ENCODE measurements around the gene SNX13.
"Not testable (repeated sequence)": the region's sequence is repeated elsewhere in the genome, so short reads cannot be mapped to it uniquely, and the experiment has no call there.

SNX13 gene

DNA sequence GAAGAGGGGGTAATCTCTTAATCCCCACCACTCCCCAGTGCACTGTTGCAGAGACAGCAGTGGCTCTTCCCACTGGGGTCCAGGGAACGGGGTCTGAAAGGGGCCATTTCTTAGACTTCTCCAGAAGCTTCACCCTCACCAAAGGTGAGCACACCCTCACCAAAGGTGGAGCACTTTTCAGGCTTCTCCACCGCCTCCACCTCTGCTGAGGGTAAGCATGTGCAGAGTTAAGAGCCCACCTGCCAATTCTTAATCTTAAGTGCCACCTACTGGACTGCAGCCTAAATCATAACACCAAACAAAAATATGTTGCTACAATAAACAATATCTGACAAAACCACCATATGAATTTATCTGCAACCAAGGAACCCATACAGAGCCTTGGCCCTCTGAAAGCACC lies 27.0 kb downstream of the SNX13 start:
- no peak for DNase-seq (ENCODE audit: low read depth in 2 of 2)

DNA sequence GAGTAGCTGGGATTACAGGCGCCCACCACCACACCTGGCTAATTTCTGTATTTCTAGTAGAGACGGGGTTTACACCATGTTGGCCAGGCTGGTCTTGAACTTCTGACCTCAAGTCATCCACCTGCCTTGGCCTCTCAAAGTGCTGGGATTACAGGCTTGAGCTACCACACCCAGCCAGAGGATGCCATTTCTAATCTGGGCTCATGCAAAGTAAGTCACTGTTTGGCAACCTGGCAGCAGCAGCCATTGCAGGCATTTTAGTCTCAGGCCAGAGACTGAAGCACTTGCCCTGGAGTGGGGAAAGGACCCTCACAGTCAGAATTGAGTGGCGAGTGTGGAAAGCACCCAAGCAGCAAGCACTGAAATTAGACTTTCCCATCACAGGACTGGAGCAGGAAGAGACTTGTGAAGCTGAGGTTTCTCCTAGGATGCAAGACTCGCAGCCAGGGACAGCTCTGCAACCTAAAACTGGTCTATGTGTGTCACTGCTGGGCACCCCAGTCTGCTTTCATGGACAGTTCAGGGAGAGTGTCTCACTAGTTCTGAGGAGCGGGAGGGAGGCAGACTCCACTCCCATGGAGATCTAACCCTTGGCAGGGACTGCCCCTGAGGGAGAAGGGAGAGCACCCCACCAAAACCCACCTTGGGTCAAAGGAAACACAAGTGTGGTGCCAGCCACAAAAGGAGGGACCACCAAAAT lies 27.6 kb downstream of the SNX13 start:
- DNase-seq (ENCODE audit: low read depth in 2 of 2) = no peak

DNA sequence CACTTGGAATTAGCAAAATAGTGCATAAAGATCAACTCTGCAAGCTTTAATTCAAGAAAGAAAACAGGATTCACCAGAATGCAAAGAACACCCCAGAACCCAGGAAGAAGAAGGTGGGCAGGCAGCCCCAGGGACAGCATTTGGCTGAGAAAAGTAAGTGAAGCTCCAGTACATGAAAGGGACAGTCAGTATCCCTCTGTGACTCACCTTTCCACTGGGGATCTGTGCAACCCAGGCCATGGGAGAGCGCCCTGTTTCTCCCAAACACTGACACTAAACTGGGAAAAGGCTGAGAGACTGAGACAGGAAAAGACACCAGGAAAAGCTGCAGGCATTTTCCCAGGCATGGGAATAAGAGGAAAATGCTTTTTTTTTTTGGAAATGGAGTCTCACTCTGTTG lies 28.2 kb downstream of the SNX13 start:
- DNase-seq (ENCODE audit: low read depth in 2 of 2) = no peak

DNA sequence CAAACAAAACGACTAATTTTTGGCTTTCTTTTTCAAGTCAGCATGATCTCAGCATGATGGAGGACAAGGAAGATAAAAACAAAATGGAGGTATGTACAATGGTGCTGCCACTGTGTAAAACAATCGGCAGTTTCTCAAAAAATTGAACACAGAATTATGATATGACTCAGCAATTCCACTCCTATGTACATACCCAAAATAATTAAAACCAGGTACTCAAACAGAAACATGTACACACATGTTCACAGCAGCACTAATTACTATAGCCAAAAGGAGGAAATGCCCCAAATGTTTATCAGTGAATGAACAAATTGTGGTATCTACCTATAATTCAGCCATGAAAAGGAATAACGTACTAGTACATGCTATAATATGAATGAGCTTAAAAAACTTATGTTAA lies 29.9 kb downstream of the SNX13 start:
- no peak for DNase-seq (ENCODE audit: low read depth in 2 of 2)

DNA sequence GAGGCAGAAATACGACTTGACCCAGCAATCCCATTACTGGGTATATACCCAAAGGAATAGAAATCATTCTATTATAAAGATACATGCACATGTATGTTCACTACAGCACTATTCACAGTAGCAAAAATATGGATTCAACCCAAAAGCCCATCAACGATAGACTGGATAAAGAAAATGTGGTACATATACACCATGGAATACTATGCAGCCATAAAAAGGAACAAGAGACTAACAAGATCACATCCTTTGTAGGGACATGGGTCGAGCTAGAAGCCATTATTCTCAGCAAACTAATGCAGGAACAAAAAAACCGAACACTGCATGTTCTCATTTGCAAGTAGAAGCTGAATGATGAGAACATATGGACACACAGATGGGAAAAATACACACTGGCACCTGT lies 31.0 kb downstream of the SNX13 start:
- not testable (repeated sequence) for DNase-seq (ENCODE audit: low read depth in 2 of 2)

DNA sequence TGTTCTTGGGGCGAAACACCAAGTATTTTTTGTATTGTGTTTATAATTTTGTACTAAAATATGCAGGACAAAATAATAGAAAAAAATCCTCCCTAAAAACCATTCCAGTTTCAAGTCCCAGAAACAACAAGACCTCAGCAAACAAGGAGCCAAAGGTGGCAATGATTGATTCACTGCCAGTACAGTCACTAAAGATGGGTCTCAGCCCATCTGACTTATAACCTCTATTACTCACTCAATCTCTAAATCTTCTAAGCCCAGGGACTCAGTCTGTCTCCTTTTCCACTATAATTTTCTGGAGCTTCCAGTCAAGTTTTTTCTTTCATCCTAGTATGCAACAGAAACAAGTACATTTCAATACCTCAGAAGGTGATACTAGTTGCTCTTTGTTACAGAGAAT lies 33.3 kb downstream of the SNX13 start:
- DNase-seq (ENCODE audit: low read depth in 2 of 2) = no peak

DNA sequence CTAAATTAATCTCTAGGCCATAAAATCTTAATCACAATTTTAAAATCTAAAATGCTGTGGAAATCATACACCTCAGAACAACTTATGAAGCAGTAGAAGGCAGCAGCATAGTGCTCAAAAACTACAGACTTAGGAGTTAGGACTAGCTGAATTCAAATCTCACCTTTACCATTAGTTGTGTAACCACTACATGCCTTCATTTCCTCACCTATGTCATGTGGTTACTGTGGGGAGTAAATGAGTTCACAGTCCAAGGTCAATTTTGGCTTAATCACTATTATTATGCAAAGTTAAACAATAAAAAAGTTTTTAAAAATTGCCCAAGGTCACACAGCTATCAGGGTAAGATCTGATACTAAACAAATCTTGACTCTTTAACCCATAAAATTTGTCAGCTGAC lies 37.0 kb downstream of the SNX13 start:
- DNase-seq (ENCODE audit: low read depth in 2 of 2) = no peak

DNA sequence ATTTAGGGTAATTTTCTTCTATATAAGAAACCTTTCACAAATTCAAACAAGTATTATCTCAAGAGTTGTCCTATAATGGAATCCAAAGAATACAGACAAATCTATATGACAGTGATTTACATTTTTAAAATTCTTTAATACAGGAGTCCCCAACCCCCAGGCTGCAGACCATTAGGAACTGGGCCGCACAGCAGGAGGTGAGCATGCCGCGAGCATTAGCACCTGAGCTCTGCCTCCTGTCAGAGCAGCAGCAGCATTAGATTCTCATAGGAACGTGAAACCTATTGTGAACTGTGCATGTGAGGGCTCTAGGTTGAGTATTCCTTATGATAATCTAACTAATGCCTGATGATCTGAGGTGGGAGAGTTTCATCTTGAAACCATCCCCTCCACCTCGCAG lies 37.7 kb downstream of the SNX13 start:
- no peak for DNase-seq (ENCODE audit: low read depth in 2 of 2)

DNA sequence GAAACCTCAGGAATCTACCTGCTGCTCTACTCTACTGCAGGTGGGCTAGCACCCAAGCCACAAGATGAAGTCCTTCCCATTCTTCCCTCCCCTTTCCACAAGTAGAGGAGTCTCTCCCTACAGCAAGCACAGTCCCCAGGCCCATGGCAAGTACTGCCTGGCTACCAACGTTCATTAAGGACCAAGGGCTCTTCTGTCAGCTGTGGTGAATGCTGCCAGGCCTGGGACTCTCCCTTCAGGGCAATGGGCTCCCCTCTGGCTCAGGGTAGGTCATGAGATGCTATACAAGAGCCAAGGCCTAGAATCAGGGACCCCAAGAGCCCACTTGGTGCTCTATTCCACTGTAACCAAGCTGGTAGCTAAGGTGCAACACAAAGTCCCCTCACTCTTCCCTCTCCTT lies 39.8 kb downstream of the SNX13 start:
- DNase-seq (ENCODE audit: low read depth in 2 of 2) = no peak

DNA sequence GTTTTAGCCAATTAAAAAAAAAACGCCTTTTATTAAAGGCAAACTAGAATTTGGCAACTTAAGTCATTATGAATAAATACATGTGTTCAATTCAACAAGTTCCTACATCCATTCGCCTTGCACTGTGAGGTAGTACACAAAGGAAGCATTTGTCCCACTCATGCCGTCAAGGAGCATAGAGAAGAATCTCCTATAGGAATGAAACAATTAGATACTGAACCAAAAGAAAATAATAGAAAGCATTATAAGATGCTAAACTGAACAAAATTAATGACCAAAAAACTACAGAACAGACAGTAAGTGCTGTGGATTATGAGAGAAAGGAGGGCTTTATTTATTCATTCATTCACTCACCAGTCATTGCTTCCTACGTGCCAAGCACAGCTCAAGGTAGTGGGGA lies 42.2 kb downstream of the SNX13 start:
- no peak for DNase-seq (ENCODE audit: low read depth in 2 of 2)

DNA sequence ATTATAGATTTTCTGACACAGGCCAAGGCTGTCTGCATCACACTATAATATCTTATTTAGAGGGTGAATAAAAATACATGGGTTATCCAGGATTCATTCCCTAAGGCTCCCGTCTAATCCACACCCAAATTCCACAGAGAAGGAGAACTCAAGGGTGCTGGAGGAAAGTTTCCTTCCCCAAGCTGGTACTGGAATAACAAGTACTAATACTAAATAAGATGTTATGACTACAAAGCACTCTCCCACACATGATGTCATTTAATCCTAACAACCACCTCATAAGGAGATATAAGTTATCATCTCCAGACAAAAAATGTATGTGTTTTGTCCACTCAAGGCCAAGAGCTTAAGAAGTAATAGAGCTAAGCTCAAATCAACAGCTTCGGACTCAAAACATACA lies 53.0 kb downstream of the SNX13 start:
- DNase-seq (ENCODE audit: low read depth in 2 of 2) = no peak

DNA sequence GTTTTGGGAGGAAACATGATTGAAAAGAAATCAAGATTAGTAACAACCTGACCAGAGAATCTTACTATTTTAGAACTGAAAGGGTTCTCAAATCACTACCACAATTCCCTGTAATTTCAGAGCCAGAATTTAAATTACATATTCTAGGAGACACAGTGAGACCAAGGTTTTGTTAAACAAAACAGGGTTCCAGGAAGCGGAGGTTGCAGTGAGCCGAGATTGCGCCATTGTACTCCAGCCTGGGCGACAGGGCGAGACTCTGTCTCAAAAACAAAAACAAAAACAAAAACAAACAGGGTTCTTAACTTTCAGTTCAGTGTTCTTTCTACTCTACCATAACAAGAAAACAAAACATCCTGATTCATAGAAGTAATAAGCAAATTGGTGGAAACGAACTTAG lies 57.6 kb downstream of the SNX13 start:
- no peak for DNase-seq (ENCODE audit: low read depth in 2 of 2)

DNA sequence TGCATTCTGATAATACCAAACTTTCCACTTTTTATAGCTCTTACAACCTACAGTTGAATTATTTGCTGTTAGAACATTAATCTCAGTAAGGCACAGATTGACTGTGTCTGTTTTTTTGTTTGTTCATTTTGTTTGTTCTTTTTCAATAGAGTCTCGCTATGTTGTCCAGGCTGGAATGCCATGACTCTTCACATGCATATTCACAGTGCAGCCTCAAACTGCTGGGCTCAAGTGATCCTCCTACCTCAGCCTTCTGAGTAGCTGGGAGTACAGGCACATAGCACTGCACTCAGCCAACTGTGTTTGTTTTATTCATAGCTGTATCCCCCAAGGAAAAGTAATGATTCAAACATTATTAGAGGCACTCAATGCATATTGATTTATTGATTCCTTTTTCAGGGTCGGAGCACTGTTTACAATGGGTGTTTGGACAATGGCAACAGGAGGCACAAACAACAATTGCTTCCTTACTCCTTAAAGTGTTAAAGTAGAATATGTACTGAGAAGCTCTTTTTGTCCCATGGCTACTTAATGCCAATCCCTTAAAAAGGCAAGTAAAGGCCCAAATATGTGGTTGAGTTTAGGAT lies 61.1 kb downstream of the SNX13 start:
- no peak for DNase-seq (ENCODE audit: low read depth in 2 of 2)

DNA sequence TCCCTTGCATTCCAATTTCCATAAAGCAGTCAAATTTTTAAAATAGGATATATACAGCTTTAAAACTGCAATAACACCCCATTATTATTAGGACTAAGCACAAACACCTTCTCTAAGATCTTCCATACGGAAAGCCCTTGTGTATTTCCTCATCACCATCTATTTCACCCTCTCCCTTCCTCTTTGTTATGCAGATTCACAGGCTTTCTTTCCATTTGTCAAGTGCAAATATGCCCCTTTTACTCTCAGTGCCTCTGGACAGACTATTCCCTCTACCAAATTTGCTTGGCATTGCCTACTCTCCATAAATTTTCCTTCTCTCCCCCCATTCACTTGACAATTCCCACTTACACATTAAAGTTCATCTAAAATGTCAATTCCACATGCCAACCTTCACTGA lies 61.7 kb downstream of the SNX13 start:
- no peak for DNase-seq (ENCODE audit: low read depth in 2 of 2)

DNA sequence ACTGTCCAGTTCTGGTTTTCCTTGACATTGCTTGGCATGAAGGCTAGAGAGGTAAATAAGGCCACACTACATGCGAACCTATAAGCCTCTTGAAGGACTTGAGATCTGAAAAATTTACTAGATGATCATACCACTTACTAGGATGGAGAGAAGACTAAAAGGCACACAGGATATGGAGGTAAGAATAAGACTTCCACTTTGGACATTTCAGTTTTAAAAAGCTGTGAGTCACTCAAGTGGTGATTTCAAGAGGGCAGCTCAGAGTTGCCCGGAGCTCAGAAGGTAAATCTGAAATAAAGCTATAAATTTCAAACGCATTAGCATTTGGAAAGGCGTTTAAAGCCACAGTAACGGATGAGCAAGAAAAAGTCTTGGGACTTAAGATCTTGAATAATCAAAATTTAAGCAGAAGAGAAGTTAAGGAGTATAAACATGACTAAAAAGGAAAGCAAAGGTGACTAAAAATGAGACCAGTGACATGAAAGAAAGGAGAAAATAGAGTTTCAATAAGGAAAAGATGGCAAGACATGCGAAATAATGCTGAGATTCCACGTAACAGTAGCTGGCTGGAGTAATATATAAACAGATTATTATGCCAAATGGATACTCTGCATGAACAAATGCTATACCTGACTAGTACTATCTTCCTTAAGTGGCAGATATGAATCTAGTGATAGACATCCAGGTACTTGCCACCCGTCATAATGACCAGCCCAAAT lies 68.3 kb downstream of the SNX13 start:
- DNase-seq (ENCODE audit: low read depth in 2 of 2) = no peak

DNA sequence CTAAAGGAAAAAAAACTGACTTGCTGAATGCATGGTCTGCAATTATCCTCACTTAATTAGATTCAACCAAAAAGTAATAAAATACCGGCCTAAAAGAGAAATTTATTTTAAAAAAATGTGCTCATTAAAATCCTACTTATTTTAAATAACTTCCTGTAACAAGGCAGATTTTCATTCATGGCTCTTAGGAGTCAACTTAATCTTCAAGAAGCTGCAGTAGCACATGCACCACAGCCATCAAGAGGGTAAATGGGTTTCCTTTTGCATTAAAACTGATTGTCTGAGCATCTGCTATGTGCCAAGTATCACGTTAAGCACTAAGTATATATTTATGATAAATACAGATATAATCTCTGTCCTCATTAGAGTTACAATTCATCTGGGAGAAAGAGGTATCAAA lies 69.9 kb downstream of the SNX13 start:
- no peak for DNase-seq (ENCODE audit: low read depth in 2 of 2)

DNA sequence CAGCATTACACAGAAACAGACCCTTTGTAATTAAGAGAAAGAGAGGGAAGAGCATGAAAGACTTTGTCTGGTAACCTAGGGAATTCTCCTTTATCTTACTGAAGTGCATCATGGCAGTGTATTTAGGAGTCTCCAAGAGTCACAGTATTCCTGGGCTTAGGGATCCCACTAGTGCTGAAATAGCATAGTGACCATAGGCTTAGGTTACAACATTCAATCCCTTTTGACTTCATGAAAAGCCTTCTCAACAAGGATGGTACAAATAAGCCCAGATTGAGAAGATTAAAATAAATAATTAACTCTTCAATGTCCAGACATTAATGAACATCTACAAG lies 76.5 kb downstream of the SNX13 start:
- DNase-seq (ENCODE audit: low read depth in 2 of 2) = no peak

DNA sequence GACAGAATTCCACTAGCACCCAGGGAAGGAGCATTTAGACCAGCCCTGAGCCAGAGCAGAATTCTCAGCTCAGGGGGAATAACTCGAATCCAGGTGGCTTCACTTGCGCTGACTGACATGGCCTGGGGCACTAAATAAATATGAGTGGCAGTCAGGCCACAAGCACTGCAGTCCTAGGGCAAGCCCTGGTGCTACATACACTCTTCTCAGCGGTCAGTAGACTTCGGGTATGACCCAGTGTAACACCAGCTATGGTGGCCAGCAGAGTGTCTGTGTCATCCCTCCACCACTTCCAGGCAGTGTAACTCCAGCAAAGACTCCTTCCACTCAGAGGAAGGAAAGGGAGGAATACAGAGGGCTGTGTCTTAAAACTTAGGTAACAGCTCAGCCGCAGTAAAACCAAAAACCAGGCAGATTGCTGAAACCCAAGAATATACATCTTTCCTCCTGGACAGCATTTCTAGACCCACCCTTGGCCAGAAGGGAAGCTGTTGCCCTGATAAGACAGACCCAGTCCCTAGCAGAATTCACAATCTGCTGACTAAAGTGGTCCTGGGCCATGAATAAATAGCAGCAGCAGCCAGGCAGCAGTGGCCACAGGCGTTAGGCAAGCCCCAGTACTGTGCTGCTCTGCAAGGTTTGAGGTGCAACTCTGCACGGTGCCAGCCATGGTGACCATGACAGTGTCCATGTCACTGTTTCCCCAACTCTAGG lies 77.0 kb downstream of the SNX13 start:
- no peak for DNase-seq (ENCODE audit: low read depth in 2 of 2)

DNA sequence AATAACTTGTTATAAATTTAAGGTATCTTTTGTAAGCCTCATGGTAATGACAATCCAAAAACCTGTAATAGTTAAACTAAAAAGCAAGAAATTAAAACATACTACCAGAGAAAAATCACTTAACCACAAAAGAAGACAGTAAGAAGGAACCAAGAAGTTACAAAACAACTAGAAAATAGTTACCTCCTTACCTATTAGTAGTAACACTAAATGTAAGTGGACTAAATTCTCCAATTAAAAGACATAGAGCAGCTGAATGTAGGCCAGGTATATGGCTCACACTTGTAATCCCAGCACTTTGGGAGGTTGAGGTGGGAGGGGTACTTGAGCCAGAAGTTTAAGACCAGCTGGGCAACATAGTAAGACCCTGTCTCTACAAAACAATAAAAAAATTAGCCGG lies 84.0 kb downstream of the SNX13 start:
- DNase-seq (ENCODE audit: low read depth in 2 of 2) = no peak

DNA sequence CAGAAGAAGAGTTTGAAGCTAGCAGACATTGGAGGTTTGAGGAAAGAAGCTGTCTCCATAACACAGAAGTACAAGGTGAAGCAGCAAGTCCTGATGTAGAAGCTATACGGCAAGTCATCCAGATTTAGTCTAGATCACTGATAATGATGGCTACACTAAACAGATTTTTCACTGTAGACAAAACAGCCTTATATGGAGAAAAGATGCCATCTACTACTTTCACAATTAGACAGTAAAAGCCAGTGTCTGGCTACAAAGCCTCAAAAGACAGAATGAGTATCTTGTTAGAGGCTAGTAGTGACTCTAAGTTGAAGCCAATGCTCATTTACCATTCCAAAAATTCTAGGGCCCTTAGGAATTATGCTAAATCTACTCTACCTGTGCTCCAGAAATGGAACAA lies 85.1 kb downstream of the SNX13 start:
- no peak for DNase-seq (ENCODE audit: low read depth in 2 of 2)

DNA sequence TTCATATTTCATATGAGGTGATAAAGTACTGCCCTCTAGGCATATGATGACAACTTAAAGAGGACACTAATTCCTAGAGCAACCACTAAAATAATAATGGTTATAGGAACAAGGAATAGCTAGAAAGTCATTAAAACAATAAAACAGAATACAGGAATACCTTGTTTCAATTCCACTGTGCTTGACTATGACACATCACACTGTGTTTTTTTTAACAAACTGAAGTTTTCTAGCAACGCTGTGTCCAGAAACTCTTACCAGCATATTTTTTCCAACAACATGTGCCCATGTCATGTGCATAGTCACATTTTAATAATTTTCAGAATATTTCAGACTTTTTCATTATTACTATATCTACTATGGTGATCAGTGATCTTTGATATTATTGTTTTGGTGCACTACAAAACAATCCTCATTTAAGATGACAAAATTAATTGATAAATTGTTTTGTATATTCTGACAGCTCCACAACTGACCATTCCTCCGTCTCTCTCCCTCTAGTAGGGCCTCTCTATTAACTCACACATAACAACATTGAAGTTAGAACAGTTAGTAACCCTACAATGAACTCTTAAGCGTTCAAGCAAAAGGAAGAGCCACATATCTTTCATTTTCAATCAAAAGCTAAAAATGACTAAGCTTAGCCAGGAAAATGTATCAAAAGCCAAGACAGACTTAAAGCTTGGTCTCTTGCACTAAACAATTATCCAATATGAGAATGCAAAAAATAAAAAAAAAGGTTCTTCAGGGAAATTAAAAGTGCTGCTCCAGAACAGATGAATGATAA lies 85.8 kb downstream of the SNX13 start:
- no peak for DNase-seq (ENCODE audit: low read depth in 2 of 2)

DNA sequence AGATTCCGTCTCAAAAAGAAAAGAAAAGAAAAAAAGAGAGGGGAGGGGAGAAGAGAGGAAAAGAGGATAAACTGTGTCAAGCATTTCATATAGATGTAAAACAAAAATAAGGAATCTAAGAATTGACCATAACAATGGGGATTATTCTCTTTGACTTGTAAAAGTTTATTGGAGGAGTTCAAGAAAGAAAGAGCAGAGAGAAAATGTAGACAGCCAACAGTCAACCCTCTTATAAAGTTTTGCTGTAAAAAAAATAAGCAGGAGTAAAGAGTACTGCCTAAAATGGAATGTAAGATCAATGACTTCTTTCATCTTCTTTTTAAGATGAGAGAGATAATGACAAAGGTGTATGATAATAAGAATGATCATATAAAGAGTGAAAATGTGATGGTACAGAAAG lies 87.9 kb downstream of the SNX13 start:
- no peak for DNase-seq (ENCODE audit: low read depth in 2 of 2)

All from stimulated activated CD8-positive, alpha-beta memory T cell treated with anti-CD3 and anti-CD28 coated beads, Interleukin-2, amount 100 ng/mL, for 48 hours (primary cell).